GM21515 (cell line): ENCODE results near the gene VWA3B.
"Not testable (repeated sequence)": the region's sequence is repeated elsewhere in the genome, so short reads cannot be mapped to it uniquely, and the experiment has no call there.

Experiments
- ATAC-seq: cut with Tn5 transposase; IDR thresholded peaks from one replicate; pipeline ENCODE4 v1.9.1; 2021; ENCODE audit not compliant: unreplicated experiment

Gene VWA3B

GRCh38 chr2:98296440-98296839 lies 209.5 kb downstream of the VWA3B start:
- no peak for ATAC-seq

- ATAC-seq = no peak
These were observed 211.1 kb downstream of the VWA3B start for GRCh38 chr2:98297817-98298682.

- no peak for ATAC-seq
These were observed 211.8 kb downstream of the VWA3B start for GRCh38 chr2:98298683-98299164.

DNA sequence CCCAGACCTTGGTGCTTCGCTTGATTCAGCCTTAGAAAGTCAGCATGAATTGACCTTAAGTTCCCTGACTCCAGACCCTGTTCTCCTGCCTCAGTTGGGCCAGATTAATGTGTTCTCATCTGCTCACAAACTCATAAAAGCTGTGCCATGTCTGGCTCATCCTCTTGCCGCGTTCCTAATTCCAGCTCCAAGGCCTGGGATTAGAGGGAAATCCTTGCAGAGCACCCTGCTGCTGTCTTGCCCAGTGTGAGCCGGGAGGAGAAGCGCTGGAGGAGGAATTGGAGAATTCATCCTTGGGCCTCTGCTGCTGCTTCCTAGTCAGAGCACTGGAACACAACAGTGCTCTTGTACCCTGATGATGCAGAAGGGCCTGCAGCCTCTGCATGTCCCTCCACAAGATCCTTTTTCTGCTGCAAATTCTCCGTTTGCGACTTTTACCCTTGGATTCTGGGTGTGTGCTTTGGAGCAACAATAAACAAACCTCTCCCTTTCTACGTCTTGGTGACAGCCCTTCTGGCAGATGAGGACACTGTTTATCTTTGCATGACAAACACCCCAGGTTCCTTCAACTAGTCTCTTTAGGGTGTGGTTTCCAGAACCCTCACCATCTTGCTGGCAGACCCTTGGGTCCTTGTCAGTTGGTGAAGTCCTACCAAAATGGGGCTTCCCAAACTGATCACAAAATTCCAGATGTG lies 212.4 kb downstream of the VWA3B start:
- ATAC-seq = no peak

- no peak for ATAC-seq
These were observed 213.3 kb downstream of the VWA3B start for GRCh38 chr2:98300141-98300874.

DNA sequence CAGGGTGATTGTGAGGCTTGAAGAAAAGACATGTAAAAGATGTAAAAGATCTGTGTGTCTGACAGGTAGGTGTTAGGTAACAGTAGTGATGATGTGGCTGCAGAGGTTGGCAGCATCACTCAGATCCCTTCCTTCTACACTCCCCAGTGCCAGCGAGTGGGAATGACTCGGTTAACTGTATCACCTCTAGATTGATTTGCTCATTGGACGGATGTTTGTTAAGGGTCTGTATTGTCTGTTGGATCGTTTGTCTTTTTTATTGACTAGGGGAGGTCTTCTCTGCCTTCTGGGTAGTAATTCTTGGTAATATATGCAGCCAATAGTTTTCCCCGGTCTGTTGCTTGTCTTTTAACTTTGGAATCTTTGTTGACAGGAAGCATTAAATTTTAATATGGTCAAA lies 214.5 kb downstream of the VWA3B start:
- ATAC-seq = no peak

DNA sequence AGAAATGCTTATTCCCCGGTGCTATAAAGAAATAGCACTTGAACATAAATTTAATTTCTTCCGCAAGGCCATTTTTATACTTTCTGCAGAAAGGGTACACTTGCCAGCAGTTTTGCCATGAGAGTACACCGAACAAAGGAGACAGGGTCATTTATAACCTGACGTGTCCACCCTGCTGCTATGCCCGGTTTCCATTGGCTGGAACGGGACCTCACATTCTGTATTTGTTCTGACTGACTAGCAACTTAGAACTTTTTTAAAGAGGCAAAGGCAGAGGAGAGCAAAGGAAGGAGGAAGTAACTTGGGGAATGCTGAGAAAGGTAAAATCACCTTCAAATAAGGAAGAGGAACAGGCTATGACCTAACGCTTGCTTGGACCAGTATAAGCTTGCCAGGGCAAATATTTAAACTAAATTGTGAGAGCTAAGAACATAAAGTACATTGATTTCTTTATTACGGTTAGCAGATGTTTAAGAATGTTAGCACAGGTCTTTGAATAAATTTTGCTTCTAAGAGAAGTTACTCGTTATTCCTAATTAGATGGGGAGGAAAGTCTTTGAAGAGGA lies 220.2 kb downstream of the VWA3B start:
- ATAC-seq = not testable (repeated sequence)

DNA sequence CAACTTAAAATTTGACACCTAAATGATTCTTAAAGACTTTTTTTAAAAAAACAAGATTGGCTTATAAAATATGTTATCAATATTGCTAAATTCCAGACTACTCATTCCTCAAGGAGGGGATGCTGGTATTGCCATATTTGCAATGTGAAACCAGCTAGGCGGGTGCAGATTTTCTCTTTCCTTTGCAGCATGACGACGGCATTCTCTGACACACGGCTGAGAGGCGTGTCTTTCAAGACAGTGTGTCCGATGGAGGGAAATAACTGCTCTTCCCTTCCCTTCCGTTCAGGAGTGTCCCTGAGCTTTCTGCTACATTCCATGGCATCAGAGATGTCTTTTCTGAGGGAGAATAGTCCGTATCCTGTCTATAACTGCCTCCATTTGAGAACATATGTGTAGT lies 221.1 kb downstream of the VWA3B start:
- no peak for ATAC-seq

DNA sequence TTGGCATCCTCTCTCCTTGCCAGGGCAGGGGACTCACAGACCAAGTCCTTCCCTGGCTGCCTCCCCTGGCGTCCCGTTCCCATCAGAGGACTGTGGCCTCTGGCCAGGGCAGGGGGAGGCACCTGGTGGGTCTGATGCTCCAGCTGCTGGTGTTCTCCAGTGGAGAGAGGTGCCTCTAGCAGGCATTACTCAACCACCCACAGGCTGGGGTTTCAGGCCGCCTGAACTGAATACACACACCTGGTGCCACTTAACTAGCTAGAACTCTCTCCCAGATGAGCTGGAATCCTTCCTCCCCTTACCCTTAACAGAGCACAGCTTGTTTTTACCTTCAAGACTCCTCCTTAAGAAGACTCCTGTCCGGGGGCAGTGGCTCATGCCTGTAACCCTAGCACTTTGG lies 221.6 kb downstream of the VWA3B start:
- ATAC-seq = no peak

DNA sequence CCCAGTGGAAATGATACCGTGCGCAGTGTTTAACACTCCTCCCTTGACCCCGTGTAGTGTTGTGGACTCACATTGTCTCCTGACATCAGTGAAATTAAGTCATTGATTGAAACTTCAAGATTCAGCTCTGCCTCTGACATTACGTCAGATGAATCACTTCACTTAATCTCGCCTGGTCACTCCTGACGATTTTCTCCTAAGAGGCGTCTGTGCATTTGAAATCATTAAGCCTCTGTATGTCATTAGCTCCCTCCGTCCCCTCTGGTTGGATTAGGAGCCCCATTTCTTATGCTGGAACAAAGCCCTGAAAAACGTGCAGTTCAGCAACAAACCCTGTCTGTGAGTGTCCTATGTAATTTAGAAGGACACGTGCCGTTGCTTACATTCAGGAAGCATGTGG lies 222.6 kb downstream of the VWA3B start:
- no peak for ATAC-seq

GRCh38 chr2:98310010-98310409 lies 223.0 kb downstream of the VWA3B start:
- ATAC-seq = no peak

DNA sequence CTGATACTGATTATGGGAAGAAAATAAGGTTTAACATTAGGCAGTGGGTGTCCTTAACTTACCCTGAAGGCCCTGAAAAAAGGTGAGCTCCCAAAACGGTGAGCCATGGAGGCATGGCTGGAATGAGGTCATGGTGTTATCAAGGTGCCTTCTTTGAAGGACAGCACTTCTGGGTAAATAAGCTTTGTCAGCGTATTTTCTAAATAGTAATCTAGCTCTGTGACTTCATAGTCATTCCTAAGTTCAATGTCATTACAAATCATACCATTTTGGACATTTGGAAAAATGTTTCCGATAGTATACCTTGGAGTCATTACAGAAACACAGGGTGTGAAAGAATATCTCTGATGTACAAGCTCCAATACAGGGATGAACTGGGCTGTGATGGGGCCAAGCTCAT lies 224.1 kb downstream of the VWA3B start:
- ATAC-seq = no peak

DNA sequence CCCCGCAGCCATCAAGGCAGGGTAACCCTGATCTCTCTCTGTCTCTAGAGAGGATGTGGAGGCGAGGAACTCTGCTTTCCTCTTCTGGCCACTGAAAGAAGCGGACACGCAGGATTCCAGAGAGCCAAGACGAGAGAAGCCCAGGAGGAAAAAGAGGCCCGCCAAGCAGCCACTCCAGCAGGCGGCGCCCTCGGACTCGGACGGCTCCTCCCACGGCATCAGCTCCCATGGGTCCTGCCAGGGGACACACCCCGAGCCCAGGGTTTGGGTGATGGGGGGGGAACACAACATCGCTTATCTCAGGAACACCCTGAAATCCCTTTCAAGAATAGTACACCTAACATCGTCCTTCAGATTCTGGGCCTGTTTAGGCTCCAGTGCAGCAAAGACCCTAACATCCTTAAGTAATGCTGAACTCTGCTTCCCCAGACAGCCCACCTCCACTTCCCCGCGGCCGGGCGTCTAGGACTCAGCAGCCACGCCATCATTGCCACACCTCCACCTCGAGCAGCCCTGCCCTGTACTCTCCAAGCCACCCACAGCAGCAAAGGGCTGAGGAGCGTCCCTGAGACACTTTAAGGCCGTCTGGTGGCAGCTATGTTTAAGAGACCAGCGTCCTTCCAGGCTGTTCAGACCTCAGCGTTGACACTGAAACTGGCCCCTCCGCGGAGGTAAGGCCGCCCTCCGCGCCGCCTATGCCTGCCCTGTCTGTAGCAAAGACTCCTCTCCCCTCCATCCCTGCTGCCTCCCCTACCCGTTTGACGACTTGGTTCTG lies 225.0 kb downstream of the VWA3B start:
- ATAC-seq = no peak

DNA sequence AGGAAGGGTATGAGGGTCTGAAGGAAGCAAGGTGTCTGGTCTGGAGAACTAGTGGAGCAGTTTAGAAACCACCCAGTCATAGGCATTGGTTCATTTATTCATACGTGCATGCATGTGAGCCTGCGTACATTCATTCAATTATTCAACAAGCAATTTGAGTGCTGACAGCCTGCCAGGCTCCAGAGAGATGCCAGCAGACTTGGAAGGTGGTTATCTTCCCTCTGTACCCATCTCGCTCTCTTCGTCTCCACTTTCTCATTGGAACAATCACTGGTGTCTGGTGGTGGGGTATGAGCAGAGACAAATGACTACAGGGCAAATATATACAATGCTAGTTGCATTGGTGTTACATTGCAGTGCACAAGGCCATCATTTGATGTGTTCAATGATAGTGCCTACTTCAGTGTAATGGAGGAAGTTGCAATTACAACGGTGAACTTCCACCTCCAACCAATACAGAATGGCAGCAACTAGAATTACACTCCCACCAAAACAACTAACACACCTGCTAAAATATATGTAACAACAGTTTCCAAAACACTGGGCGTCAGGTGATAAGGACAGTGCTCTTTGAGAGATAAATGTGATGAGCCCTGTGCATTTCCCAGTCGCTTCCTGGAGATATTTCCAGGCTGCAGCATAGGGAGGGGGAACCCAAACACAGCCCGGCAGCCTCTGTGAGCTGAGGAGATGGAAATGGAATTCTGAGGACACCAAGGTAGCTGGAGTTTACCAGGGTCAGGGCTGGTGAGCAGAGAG lies 226.7 kb downstream of the VWA3B start:
- no peak for ATAC-seq

DNA sequence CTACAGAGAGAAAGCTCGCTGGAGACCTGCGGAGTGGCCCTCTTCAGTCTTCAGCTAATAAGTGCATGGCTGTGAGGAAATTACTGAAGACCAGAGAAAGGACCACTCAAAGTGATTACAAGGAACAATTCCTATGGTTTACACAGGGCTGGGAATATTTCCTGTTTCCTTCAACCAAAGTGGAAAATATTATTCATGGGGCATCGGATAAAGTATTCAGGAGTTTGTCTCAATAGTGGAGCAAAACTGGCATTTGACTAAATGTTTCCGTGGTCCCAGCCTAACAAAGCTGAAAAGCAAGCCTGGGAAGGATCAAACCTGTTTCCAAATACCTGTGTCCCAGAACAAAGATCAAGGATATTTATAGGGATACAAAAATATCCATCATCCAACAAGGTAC lies 227.3 kb downstream of the VWA3B start:
- no peak for ATAC-seq

DNA sequence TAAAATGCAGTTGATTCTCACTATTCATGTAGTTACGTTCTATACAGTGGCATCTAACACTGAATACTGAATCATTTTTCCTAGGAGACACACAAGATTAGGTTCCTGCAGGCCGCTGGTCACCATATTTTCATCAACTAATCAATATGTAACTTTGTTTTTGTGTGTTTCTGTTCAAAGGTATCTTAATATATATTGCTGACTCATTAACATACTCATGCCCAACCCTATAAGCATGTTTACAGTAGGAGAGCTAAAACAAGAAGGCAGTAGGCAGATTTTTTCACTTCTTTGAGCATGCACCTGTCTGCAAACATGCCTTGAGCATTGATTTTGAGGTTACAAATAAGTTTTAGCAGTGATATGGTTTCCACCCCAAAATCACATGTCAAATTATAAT lies 229.0 kb downstream of the VWA3B start:
- no peak for ATAC-seq

DNA sequence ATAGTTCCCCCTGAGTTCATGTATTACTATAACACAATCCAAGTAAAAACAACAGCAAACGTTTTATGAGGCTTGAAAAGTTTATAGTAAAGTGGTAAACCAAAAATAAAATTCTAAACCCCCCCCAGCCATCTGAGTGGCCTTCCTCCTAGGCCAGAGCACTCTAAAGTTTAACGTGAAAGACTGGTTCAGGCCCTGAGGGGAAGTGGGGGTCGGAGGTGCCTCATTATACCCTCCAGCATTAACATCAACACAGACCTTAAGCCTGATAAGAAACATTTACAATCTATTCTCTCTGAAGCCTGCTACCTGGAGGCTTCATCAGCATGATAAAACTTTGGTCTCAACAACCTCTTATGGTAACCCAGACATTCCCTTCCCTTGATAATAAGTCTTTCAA lies 230.2 kb downstream of the VWA3B start:
- ATAC-seq = no peak

GRCh38 chr2:98320171-98320570 lies 233.2 kb downstream of the VWA3B start:
- not testable (repeated sequence) for ATAC-seq

DNA sequence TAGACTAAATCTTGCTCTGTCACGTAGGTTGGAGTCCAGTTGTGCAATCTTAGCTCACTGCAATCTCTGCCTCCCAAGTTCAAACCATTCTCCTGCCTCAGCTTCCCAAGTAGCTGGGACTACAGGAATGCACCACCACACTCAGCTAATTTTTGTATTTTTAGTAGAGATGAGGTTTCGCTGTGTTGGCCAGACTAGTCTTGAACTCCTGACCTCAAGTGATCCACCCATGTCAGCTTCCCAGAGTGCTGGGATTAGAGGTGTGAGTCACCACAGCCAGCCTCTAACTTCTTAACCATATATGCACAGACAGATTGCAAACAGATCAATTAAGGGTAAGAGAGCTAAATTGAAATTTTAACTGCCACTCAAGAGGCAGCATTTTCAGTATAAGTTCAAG lies 237.2 kb downstream of the VWA3B start:
- no peak for ATAC-seq

DNA sequence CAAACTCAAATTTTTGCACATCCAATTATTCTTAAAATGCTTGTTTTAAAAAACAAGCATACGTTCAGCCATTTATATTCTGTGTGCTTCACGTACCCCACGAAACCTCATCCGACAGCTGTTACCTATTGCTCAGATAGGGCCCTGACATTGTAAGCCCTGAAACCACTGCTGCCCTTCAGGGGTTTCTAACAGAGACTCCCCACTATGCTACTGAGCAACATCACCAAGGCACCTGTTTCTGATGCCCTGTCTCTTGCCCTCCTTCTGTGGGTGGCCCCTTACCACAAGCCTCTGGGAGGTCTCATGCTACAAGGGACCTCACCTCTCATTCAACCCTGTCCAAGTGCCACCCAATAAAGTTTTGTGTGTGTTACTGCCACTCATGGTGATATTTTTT lies 240.8 kb downstream of the VWA3B start:
- no peak for ATAC-seq
